Medulla oblongata (tissue), 1 donor: Measurements from ENCODE around the gene RIC8B.
"Not testable (repeated sequence)": the region's sequence is repeated elsewhere in the genome, so short reads cannot be mapped to it uniquely, and the experiment has no call there.

ENCODE experiments used
- DNase-seq: peaks from one replicate; pipeline ENCODE4 v3.0.0-alpha.2; 2015; ENCODE audit errors: extremely low spot score

RIC8B gene, protein sequence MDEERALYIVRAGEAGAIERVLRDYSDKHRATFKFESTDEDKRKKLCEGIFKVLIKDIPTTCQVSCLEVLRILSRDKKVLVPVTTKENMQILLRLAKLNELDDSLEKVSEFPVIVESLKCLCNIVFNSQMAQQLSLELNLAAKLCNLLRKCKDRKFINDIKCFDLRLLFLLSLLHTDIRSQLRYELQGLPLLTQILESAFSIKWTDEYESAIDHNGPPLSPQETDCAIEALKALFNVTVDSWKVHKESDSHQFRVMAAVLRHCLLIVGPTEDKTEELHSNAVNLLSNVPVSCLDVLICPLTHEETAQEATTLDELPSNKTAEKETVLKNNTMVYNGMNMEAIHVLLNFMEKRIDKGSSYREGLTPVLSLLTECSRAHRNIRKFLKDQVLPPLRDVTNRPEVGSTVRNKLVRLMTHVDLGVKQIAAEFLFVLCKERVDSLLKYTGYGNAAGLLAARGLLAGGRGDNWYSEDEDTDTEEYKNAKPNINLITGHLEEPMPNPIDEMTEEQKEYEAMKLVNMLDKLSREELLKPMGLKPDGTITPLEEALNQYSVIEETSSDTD

DNA sequence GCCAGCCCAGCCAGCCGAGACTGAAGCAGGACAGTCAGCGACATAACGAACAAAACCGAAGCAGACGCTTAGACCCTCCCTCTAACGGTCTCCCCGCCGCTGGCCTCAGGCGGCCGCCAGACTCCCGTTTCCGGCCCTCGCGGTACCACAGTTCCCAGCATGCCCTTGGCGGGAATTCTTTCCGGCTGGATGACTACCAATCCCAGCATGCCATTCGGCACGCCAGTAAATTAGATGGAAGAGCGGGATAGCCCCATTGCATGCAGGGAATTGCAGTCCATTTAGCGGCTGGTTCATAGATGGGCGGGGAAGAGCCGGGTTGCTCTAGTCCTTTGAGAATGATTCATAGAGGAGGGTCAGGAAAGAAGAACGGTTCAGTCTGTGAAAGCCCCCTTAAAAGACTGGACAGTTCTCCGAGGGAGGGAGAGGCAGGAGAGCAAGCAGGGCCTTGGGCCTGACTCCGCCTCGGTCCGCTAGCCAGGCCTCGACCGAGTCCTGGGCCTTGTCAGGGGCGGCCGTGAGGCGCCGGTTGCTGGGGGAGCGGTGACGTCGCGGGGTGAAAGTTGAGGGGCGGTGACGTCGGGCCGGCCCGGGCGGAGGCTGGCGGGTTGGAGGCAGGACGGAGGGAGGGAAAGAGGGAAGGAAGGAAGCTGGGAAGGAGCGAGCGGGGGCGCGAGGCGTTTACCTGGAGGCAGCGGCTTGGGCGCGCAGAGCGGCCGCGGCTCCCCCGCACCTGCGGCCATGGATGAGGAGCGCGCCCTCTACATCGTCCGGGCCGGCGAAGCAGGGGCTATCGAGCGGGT, at the start of gene RIC8B:
TSS of gene RIC8B (plus strand) at position 678 of the 803 bp plus-strand sequence. CDS start at position 742, 64 bp downstream.
- peak; percentile 99 for DNase-seq

- no peak for DNase-seq
Measured at GRCh38 chr12:106724934-106725333, 49.5 kb upstream of the RIC8B start.

- DNase-seq: not testable (repeated sequence)
Measured at GRCh38 chr12:106726603-106727202, 47.8 kb upstream of the RIC8B start.

DNA sequence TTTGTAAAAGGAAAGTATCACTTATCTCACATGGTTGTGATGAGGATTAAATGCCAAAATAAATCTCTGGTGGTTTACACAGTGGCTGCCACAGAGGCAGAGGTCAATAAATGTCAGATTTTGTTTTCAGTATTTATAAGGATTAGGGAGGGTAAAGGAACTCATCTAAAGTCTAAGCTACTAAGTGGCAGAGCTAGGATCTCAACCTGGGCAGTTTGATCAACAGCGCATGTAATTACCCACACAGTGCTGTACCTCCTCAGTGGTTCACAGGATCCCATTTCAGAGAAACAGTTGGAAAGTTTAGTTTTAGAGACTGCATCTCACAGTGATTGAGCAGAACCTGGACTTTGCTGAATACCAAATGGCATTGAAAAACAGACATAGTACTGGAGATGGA, 44.9 kb upstream of the RIC8B start:
- no peak for DNase-seq

DNA sequence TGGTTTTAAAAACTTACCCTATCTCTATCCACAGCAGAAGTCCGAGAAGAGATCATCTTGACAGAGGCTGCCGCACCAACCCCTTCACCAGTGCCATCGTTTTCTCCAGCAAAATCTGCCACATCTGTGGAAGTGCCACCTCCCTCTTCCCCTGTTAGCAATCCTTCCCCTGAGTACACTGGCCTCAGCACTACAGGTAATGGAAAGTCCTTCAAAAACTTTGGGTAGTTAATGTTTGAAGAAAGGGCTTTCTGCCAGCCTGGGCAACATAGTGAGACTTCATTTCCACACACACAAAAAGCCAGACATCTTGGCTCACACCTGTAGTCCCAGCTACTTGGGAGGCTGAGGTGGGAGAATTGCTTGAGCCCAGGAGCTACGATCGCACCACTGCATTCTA, 41.6 kb upstream of the RIC8B start:
- no peak for DNase-seq

DNA sequence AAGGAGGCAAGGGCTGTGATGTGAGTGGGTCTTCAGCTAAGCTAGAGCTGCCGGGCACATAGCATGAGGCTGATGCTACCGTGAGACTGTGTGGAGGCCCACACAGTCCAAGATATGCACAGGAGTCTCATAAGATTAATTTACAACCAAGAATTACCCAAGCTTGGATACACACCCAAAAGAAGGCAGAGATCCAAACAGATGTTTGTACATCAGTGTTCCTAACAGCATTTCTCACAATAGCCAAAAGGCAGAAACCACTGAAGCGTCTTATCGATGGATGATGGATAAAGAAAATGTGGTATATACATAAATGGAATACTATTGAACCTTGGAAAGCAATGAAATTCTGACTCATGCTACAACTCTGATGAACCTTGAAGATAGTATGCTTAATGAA, 40.8 kb upstream of the RIC8B start:
- DNase-seq: no peak

GRCh38 chr12:106736051-106736957, 38.2 kb upstream of the RIC8B start:
- no peak for DNase-seq

DNA sequence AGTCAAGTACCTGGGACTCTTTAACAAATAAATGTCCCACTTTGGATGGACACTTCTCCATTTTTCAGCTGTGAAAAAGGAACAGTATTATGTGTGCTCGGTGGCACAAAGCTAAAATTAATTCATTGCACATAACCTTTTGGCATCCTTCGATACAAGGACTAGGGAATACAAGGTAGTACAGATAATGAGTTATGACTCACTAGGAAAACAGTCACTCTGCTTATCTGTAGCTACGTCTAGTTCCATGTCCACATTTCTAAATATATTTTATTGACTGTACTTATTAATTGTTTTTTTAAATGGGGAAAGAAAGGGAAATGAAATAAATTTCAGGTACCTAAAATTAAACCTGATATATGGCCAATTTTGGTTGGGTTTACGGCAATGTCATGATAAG, 35.2 kb upstream of the RIC8B start:
- DNase-seq: no peak

GRCh38 chr12:106739815-106740530, 34.5 kb upstream of the RIC8B start:
- DNase-seq: no peak

DNA sequence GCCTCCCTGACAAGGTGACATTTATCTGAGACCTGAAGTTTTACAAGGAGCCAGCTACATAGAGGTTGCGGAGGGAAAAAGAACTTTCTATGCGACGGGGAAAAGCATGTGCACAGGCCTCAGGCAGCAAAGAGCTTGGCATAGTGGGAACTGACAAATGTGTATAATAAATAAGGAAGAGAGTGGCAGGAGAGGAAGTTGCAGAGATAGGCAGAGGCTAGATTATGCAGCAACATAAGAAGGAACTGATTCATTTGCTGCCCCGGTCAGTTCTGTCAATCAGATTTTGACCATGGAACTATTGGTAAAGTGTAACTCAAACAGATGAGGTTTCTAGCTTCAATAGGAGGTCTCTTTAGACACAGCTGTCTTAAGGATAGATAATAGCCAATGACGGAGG, 33.7 kb upstream of the RIC8B start:
- DNase-seq: peak; percentile 27

DNA sequence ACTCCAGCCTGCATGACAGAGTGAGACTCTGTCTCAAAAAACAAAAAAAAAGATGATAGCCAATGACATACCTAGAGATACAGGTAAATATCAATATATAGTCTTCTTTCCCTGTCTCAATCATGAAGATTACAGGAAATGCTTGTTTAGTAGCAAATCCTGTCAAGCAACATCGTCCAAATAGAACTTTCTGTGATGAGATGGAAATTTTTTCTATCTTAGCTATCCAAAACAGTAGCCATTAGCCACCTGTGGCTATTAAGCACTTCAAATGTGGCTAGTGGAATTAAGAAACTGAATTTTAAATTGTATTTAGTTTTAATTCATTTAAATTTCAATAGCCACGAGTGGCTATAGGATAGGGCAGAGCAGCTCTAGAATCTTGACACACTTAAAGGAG, 33.2 kb upstream of the RIC8B start:
- no peak for DNase-seq

DNA sequence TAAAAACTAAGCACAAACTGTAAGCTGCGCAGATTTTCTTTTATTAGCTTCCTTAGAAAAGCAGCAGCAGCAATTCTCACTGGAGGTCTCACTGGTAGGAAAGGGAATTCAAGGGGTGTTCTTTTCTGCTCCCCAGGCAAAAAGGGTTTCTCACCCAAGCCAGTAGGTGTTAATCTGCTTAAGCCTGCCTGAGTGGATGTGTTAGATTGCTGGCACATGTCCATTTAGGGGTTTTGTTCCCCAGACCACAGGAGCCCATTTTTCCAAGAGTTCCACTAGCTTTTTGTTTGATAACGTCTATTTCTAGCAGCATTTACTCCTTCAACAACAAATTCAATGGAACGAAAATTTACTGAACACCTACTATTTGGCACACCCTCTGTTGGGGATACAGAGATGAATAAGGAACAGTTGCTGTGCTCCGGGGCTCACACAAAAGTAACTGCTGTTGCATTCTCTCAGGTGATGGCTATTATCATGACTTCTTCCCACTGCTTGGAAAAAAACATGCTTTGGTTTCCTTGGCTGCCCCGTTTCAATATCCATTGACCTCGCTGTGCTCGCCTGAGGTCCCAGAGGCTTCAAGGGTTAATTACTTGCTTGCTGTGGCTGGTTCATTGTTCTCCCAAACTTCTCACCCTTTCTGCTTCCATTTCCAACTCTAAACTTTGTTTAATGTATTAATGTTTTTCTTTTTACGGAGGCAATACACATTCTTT, 31.1 kb upstream of the RIC8B start:
- no peak for DNase-seq

GRCh38 chr12:106744600-106744999, 29.9 kb upstream of the RIC8B start:
- DNase-seq: no peak

DNA sequence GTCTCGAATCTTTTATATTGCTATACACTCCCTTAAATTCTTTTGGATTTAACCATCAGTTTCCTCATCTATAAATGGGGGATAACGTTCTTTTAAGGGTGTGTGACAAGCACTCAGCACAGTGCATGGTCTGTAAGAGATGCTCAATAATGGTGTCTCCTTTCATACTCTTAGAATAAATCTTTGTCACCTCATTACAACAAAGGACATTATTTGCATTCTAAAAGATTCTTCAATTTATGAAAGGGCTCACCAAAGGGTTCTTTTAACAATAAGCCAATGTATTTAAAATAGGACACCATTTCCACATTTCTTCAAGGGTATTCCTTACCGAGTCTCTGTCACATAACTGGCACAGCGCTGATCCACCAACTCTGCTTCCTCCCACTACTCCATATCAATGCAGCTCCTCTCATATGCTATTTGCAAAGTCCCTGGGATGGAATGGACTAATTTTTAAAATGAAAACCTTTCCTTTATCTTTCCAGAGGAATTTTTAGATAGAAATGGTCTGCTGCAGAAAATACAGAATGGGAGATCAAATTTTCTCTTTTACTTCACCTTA, 29.2 kb upstream of the RIC8B start:
- DNase-seq: no peak

DNA sequence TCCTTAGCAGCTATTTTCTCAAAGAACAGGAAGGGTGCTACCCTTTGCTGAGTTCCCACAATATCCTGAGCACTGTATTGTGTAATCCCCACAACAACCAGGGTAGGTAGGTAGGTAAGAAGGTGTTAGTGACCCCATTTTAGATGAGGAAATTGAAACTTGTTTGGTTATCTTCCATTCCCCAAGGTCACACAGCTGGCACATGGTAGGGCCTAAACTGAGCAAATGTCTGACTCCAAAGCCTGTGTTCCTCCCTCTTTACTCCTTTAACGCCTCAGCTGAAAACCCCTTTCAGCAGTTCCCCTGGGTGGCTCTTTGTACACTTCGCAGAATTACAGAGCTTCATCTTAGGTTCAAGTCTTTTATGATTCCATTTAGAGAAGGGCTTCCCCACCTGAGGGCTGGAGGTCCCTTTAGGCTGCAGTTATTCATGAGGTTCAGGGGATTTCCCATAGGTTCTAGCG, 26.5 kb upstream of the RIC8B start:
- DNase-seq: no peak

GRCh38 chr12:106750524-106750923, 24.0 kb upstream of the RIC8B start:
- DNase-seq: no peak

DNA sequence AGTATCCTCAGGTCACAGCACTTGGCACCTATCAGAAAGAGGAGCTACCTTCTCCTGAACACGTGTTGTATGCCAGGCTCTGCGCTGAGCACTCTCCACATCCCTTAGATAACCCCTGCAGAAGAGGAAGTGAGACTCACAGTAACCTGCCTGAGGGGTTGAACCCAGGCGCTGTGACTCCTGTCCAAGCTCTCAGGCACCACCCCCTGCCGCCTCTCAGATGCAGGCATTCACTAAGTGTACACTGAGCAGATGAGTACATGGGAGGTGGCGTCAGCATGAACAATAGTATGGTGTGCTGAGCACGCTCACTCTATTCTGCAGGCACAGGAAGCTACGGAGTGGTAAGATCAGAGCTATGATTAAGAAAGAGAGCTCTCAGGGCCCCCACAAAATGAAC, 21.0 kb upstream of the RIC8B start:
- no peak for DNase-seq

- DNase-seq: no peak
Measured at GRCh38 chr12:106754331-106754730, 20.2 kb upstream of the RIC8B start.

- DNase-seq: no peak
Measured at GRCh38 chr12:106757623-106758348, 16.7 kb upstream of the RIC8B start.
